Nephron (organoid): ENCODE results near the gene VAC14.

Experiments
- H3K27ac Mint-ChIP-seq, 3 experiments: 2 replicates each; pipeline ENCODE4 v1.8.0; 2020; ENCODE audit warnings: mixed read lengths in 3 of 3, mild to moderate bottlenecking in 2 of 3, moderate library complexity in 1 of 3
- H3K27me3 Mint-ChIP-seq: 2 replicates; pipeline ENCODE4 v1.8.0; 2021; ENCODE audit warnings: low read depth, mild to moderate bottlenecking, moderate library complexity, mixed read lengths
- H3K36me3 Mint-ChIP-seq: 2 replicates; pipeline ENCODE4 v1.8.0; 2020; ENCODE audit warnings: low read depth, mixed read lengths
- H3K4me1 Mint-ChIP-seq: 2 replicates; pipeline ENCODE4 v1.8.0; 2020; ENCODE audit warnings: mixed read lengths
- H3K4me3 Mint-ChIP-seq, 3 experiments: 2 replicates each; pipeline ENCODE4 v1.8.0; 2020; ENCODE audit warnings: mild to moderate bottlenecking in 3 of 3, mixed read lengths in 3 of 3, moderate library complexity in 2 of 3
- H3K9me3 Mint-ChIP-seq: 2 replicates; pipeline ENCODE4 v1.8.0; 2020; ENCODE audit warnings: mixed read lengths
- TF ChIP-seq, protein P1 (sequence below), 3 experiments: fragments of 200-600 bp; sonication (generic); IDR thresholded peaks; one replicate each; pipeline ENCODE4 v1.5.0; 2021; ENCODE audit warnings: antibody characterized with exemption in 3 of 3; ENCODE audit not compliant: unreplicated experiment in 3 of 3

Gene VAC14

DNA sequence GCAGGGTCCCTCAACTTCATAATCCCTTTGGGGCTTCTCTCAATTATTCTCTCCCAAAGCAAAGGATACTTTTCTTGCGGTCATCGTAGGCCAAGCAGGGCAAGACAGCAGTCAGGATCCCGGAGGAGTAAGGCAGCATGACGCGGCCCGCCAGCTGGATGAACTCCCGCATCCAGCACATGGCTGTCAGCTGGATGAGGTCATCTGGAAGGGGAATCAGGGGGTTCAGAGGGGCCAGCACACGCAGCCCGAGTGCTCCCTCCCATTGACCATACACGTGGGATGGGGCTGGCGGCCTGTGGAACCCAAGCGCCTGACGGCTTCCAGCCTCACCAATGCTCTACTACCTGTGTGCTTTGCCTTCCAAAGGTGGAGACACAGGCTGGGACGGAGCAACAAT is 19.2 kb downstream of the VAC14 start:
- Mint-ChIP-seq H3K36me3 (peaks cover 71% of the 10 kb centered on the region), H3K4me1 (peaks cover 23% of the 10 kb centered on the region), H3K27me3 (no peaks in the 10 kb centered on the region), H3K27ac (no peak overlapping the region), H3K4me3 (no peak overlapping the region), H3K9me3 (no peaks in the 10 kb centered on the region)
- TF ChIP-seq, protein P1, sequence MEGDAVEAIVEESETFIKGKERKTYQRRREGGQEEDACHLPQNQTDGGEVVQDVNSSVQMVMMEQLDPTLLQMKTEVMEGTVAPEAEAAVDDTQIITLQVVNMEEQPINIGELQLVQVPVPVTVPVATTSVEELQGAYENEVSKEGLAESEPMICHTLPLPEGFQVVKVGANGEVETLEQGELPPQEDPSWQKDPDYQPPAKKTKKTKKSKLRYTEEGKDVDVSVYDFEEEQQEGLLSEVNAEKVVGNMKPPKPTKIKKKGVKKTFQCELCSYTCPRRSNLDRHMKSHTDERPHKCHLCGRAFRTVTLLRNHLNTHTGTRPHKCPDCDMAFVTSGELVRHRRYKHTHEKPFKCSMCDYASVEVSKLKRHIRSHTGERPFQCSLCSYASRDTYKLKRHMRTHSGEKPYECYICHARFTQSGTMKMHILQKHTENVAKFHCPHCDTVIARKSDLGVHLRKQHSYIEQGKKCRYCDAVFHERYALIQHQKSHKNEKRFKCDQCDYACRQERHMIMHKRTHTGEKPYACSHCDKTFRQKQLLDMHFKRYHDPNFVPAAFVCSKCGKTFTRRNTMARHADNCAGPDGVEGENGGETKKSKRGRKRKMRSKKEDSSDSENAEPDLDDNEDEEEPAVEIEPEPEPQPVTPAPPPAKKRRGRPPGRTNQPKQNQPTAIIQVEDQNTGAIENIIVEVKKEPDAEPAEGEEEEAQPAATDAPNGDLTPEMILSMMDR (IDR thresholded peaks at IDR 0.05; ENCODE audit: unreplicated experiment in 3 of 3) = no peak

- Mint-ChIP-seq H3K9me3 (no peaks in the 10 kb centered on the region), H3K4me1 (peaks cover 23% of the 10 kb centered on the region), H3K4me3 (no peak overlapping the region), H3K36me3 (peaks cover 70% of the 10 kb centered on the region), H3K27ac (no peak overlapping the region), H3K27me3 (no peaks in the 10 kb centered on the region)
- TF ChIP-seq, protein P1 (IDR thresholded peaks at IDR 0.05; ENCODE audit: unreplicated experiment in 3 of 3) = no peak
These were observed 20.4 kb downstream of the VAC14 start for GRCh38 chr16:70780546-70780945.

DNA sequence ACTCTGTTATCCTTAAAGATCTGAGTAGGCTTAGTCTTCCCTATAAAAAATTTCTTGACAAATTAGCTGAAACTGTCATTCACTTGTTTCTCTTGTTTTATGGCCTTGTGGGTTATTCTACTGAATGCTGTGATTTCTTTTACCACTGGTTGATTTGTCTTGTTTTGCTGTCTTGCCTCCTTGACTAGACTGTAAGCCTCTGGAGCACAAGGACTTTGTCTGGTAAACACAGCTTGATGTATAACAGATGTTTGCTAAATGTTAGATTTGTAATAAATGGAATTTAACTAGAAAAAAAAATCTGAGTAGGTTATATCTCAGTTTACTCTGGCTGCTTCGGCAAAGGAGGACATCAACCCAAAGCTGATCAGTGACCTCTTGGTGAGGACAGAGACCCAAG is 21.6 kb downstream of the VAC14 start:
- no peaks in the 10 kb centered on the region for H3K27me3 Mint-ChIP-seq
- no peak overlapping the region for H3K4me3 Mint-ChIP-seq
- peak overlapping the region; percentile 88 to 96 (median 88) for H3K27ac Mint-ChIP-seq
- TF ChIP-seq, protein P1 (IDR thresholded peaks at IDR 0.05; ENCODE audit: unreplicated experiment in 3 of 3) = no peak
- peaks cover 66% of the 10 kb centered on the region for H3K36me3 Mint-ChIP-seq
- H3K4me1 Mint-ChIP-seq = peaks cover 23% of the 10 kb centered on the region
- H3K9me3 Mint-ChIP-seq = no peaks in the 10 kb centered on the region

DNA sequence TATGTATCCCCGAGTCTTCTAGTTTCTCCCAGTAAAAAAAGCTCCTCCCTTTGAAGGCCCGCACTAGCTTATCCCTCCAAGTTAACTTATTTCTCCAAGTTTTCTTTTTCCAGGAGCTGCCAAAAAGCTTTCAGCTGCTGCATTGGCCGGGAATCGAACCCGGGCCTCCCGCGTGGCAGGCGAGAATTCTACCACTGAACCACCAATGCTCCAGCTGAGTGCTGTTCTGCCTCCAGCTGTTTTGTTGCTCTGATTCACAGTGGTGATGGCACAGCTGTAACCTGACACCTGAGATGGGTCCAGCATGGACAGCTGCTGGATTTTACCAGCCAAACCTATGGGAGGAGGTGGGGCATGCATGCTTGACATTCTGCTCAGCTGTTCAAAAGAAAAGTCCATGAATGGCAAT is 22.1 kb downstream of the VAC14 start:
- TF ChIP-seq, protein P1 (IDR thresholded peaks at IDR 0.05; ENCODE audit: unreplicated experiment in 3 of 3) = no peak
- Mint-ChIP-seq H3K27ac (peak overlapping the region; percentile 88 to 96 (median 88)), H3K4me3 (peak overlapping the region in 1 of 3 experiments; percentile 49), H3K4me1 (peaks cover 23% of the 10 kb centered on the region), H3K9me3 (no peaks in the 10 kb centered on the region), H3K36me3 (peaks cover 65% of the 10 kb centered on the region), H3K27me3 (no peaks in the 10 kb centered on the region)

DNA sequence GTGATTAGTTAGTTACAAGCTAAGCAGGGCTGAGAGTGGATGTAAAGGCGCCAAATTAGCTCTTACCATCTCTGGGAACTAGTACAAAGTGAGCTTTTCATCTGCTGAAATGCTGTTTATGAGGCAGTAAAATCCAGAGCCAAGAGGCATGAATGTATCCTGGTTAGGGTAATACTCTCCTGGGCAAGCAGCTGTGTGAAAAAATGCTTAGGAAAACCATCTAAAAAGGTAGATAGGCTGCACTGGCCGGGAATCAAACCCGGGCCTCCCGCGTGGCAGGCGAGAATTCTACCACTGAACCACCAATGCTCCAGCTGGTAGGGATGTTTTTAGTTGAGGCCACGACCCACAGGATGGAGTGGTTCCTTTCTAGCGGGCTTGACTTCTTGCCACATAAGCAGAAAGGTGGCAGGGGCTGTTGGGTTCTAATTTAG is 23.0 kb downstream of the VAC14 start:
- TF ChIP-seq, protein P1 (IDR thresholded peaks at IDR 0.05; ENCODE audit: unreplicated experiment in 3 of 3) = no peak
- Mint-ChIP-seq H3K27ac (peak overlapping the region in 1 of 3 experiments; percentile 88), H3K27me3 (no peaks in the 10 kb centered on the region), H3K4me1 (peaks cover 23% of the 10 kb centered on the region), H3K4me3 (no peak overlapping the region), H3K36me3 (peaks cover 61% of the 10 kb centered on the region), H3K9me3 (no peaks in the 10 kb centered on the region)

DNA sequence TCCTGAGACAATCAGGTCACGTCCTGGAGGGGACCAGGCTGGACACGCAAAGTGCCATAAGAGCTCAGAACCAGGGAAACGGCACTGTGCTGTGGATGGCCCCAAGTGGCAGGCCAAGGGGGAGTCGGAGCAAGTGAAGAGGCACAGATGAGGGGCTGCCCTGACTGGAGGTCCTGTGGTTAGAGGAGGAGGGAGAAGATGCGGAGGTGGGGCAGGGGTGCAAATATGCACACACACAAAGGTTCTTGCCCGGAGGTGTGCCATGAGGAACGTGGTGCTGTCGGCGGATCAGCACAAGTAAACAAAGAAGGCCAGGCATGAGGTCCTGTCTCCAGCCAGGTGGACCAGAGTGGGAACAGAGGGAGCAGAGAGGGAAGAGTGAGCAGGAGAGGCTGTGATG is 23.5 kb downstream of the VAC14 start:
- Mint-ChIP-seq H3K27me3 (no peaks in the 10 kb centered on the region), H3K4me1 (peaks cover 23% of the 10 kb centered on the region), H3K36me3 (peaks cover 60% of the 10 kb centered on the region), H3K9me3 (no peaks in the 10 kb centered on the region), H3K27ac (no peak overlapping the region), H3K4me3 (no peak overlapping the region)
- TF ChIP-seq, protein P1 (IDR thresholded peaks at IDR 0.05; ENCODE audit: unreplicated experiment in 3 of 3) = no peak
